UCSD-AML1 (cell line): Measurements from ENCODE around the gene RNU6-7.

Experiments
- DNase-seq: peaks from one replicate; lab custom pipeline; 2025; ENCODE audit not compliant: unreplicated experiment; lab: John Stamatoyannopoulos, UW

RNU6-7 gene

DNA sequence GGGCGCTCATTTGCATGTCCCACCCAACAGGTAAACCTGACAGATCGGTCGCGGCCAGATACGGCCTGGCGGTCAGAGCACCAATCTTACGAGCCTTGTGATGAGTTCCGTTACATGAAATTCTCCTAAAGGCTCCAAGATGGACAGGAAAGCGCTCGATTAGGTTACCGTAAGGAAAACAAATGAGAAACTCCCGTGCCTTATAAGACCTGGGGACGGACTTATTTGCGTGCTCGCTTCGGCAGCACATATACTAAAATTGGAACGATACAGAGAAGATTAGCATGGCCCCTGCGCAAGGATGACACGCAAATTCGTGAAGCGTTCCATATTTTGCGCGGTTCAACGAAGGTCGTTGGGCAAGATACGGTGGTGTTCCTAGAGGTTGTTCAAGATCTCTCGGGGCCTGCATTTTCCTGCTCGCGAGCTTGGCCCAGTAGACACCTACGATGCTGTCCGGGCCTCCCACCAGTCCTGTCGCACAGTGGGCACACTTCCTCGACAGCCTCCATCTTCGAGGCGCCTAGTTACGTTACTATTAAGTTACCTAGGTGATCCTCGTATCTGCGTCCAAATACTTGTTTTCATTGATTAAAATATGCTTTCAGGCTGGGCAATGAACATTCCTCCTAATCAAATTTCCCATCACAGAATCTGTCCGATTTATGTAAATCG lies at the start of gene RNU6-7:
TSS of gene RNU6-7 (plus strand) at position 230 of the 675 bp plus-strand sequence.
- DNase-seq, result peak; percentile 25

DNA sequence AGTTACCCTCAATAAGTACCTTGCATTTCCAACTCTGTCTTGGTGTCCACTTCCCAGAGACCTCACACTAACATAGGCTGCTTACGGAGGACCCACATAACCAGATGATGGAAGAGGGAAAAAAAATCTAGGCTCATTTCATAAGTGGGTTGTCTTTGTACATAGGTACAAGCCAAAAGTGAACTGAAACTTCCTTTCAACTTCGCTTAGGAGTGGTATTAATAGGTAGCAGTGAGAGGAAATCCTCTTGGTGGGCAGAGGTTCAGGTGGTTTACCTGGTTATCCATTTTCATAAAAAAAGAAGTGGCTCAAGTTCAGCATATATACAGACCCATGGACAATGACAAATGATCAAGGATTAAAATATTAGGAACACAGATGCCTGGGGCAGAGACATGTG lies 35.8 kb upstream of the RNU6-7 start:
- DNase-seq, result no peak

GRCh38 chr14:32166924-32167323 lies 34.9 kb upstream of the RNU6-7 start:
- DNase-seq, result no peak

DNA sequence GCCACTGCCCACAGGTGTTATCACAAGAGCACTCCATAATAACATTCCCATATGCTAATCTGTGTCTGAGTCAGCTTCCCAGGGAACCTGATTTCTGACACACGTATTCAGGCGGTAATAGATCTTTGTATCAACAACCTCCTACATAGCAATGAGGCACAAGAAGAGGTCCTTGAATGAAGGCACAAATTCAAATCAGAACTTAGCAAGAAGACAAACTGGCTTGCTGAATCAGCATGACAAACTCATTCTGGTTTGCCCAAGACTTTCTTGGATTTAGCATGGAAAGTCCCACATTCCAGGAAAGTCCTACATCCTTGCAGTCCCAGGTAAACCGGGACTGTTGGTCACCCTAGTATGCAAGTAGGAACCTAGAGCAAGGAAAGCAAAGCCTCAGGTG lies 33.9 kb upstream of the RNU6-7 start:
- no peak for DNase-seq

DNA sequence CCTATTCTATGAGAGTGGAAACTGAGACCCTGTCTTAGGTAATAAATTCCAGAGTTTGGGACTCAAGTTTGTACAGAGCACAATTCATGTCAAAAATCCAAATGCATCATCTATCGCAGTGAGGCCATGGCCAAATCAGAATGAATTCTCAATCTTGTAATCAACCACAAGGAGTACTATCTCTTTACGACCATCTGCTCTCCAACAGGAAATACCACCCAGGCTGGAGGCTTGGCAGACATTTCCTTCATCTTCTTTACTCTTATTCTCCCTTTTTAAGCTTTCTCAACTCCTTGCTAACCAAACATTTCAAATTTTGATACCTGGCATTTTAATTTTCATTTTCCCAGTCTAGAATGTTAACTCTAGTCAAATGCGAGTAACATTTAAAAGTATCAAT lies 32.7 kb upstream of the RNU6-7 start:
- DNase-seq, result no peak

DNA sequence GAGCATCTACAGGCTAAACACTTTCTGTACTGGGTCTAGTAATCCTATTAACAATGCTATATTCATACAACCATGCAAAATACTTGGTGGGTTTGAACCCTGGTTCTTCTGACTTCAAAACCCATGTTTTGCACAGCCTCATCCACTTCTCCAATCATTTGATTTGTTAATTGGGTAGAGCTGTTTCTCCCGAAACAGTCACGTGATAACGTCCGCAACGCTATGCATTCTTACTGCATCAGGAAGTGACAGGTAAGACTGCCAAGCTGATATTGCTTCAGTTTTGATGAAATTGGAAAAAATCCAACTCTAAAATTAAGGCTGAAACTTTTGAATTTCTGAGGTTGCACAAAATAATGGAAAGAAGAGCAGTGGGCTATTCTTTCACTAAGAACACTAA lies 30.4 kb upstream of the RNU6-7 start:
- DNase-seq, result no peak

GRCh38 chr14:32183151-32184058 lies 18.4 kb upstream of the RNU6-7 start:
- DNase-seq, result no peak

- no peak for DNase-seq
Measured at GRCh38 chr14:32185097-32185496, 16.7 kb upstream of the RNU6-7 start.

DNA sequence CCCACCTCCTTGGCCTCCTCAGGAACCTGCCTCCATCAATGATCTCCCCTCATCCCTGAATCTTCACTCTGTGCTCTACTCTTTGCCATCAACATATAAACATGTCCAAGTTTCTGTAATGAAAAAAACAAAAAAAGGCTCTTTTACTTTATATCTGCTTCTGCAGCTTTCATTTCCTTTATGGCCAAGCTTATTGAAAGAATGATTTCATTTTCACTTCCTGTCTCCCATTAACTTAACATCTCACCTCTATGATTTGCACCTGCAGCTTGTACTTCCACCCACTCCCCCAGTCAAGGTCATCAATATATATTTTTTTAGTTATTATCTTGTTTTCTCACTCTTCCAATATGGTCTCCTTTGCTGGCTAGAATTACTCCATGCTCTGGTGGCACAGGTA lies 15.6 kb upstream of the RNU6-7 start:
- DNase-seq, result no peak

DNA sequence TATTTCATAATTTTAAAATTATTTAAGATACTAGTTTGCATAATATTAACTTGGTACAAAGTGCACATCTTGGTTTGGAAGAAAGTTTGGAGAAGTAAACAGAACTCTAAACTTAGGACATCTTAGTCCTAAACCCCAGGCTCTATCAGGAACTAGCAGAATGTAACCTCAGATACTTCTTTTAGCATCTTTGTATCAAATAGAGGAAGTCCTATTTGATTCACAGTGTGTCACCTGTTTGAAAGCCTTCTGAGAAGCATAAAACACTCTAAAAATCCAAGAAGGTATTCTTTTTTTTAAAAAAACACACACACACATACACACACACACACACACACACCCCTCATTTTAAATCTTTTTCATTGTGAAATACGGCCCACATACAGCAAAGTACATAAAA lies 12.0 kb upstream of the RNU6-7 start:
- no peak for DNase-seq

DNA sequence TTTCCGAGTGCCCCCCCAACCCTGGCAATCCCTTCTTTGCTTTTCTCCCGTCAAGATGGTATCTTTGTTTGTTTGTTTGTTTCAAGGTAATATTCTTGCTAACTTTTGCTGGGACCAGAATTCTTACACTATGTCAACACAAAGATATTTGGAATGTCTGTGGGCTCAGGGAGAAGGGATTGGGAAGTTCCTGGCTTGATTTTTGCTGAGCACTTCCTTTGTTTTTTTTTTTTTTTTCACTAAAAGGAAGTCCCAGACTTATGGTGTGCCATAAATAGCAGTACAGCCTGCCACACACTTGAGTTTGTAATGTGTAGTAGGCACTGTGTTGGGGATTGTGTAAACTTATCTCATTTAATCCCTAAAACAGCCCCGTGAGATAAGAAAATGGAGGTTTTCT lies 11.2 kb upstream of the RNU6-7 start:
- DNase-seq, result no peak

GRCh38 chr14:32192712-32193373 lies 9.0 kb upstream of the RNU6-7 start:
- DNase-seq, result no peak

GRCh38 chr14:32193532-32193931 lies 8.3 kb upstream of the RNU6-7 start:
- DNase-seq, result no peak

DNA sequence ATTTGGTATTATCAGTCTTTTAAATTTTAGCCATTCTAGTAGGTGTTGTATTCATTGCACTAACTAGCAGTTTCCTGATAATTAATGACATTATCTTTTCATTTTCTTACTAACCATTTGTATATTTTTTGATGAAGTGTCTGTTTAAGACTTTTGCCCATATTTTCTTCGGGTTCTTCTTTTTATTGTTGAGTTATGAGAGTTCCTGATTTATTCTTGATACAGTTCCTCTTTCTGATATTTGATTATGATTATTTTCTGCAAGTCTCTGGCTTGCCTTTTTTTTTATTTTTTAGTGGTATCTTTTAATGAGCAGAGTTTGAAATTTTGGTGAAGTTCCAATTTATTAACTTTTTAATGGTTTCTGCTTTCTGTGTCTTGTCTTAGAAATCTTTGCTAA lies 6.2 kb upstream of the RNU6-7 start:
- DNase-seq, result no peak

DNA sequence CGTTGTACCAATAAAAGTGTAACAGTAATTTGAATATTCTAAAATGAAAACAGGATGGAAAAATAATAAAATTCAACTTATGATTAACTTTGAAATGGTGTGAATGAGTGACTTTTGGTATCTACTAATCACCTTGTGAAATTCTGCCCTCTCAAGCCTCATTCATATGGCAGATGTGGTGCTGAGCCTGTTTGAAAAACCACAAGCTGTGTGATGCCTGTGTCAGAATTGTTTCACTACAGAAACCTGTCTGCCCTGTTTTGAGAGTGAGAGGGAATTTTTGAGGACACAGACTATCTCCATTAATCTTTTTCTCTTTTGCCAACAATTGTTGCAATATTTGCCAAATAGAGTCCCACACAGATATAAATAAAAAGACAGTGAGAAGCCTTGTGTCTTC lies 3.9 kb upstream of the RNU6-7 start:
- DNase-seq, result no peak

- DNase-seq, result no peak
Measured at GRCh38 chr14:32200368-32201192, 1.3 kb upstream of the RNU6-7 start.

DNA sequence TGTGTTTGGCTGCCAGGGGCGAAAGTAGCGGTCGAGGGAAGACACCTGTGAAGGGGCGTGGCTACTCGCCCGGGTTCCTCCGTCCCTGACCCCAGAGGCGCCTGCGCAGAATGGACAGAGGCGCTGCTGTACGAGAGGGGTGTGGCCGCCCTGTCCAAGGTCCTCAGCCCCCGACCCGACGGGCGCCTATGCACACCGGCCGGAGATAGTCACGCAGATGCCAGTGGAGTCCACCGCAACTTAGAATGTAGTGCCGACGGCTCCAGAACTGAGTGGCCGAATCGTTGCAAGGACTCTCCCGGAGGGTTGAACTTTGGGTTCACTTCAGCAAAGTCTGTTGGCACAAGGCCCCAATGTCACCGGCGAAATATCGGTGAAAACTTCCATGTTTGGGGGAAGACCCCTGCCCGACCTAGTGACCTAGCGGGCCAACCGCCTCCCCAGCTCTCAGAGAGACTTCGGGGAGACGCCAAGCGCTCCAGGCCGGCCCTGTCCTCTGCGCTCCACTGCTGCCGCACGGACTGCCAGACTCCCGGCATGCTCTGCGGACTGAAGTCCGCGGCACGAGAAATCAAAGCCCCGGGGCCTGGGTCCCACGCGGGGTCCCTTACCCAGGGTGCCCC lies 541 bp upstream of the RNU6-7 start:
- DNase-seq, result peak; percentile 61

DNA sequence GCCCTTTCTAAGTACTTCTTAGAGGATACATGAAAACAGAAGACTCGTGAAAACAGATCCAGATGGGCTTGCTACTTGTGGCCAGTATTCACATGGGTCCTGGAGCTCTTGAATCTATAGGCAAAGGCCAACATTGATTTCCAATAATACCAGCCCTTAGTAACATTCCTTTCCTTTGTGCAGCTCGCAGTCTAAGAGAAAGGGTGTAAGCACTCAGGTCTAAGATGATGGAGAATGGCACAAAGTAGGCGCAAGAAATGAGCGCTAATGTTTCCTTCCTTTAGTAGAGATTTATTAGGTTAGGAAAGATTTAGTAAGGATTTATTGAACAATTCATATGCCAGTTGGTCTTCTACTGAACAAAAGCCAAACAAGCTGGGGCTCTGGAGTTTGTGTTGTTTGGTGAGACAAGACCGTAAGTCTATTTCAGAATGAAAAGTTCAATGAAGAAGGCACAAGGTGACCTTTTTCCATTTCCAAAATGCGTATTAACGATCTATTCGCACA lies 699 bp downstream of the RNU6-7 start:
- no peak for DNase-seq

DNA sequence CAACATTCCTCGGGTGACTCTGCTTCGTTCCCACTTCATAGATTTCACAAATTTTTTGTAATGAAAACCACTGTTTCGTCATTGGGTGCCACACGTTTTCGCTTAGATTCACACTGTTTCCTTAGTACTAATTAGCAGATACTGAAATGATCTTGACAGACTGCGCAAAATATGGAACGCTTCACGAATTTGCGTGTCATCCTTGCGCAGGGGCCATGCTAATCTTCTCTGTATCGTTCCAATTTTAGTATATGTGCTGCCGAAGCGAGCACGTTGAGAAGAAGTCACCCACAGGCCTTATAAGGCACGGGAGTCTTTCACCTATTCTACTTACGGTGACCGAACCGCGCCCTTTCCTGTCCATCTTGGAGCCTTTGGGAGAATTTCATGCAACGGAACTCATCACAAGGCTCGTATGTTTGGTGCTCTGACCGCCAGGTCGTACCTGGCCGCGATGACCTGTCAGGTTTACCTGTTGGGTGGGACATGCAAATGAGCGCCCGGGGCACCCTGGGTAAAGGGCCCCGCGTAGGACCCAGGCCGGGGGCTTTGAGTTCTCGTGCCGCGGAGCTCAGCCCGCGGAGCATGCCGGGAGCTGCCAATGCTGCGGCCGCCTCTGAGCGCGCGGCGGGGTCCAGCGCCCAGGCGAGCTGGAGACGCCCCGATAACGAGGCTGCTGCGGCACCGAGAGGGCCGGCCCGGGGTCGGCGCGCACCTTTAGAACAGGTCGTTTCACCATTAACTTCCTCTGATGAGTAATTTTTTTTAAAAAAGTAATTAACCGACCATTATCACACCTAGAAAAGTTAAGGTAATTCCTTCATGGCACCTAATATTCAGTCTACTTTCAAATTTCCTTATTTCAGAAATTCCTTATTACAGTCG lies 1.4 kb downstream of the RNU6-7 start, which contains the start of gene RNU6-8:
TSS of gene RNU6-8 (minus strand) at position 272 of the 885 bp plus-strand sequence.
- peak; percentile 83 for DNase-seq
